Tibial nerve (tissue), 4 donors: ENCODE data around the gene AP1B1. TPM values are rescaled to one million over a fixed set of nuclear protein-coding genes. Genes with fewer than 3 reads are reported as not detected.
"Not testable (repeated sequence)": the region's sequence is repeated elsewhere in the genome, so short reads cannot be mapped to it uniquely, and the experiment has no call there.

ENCODE experiments used
- DNase-seq, 2 donors: peaks; one replicate each; pipeline ENCODE4 v3.0.0-alpha.2; 2019; ENCODE audit warnings: low spot score in 2 of 2
- H3K27ac ChIP-seq, 4 donors: fragments of 200-600 bp; sonication (generic) in 3 of 4; one replicate each; pipeline ENCODE4 v1.5.1; 2017 to 2019; ENCODE audit warnings: mild to moderate bottlenecking in 1 of 4
- H3K27me3 ChIP-seq, 2 donors: fragments of 200-600 bp; sonication (generic) in 1 of 2; one replicate each; pipeline versions ENCODE4 v1.5.1 to v1.6.0; 2017 to 2019
- H3K36me3 ChIP-seq, 3 donors: fragments of 200-600 bp; sonication (generic); one replicate each; pipeline ENCODE4 v1.5.1; 2018 to 2019
- H3K4me1 ChIP-seq, 4 donors: fragments of 200-600 bp; sonication (generic) in 3 of 4; one replicate each; pipeline ENCODE4 v1.5.1; 2017 to 2019
- H3K4me3 ChIP-seq, 4 donors: fragments of 200-600 bp; sonication (generic) in 3 of 4; one replicate each; pipeline ENCODE4 v1.5.1; 2017 to 2019; ENCODE audit warnings: mild to moderate bottlenecking in 1 of 4, moderate library complexity in 1 of 4
- H3K9me3 ChIP-seq, 4 donors: fragments of 200-600 bp; sonication (generic) in 3 of 4; one replicate each; pipeline ENCODE4 v1.5.1; 2017 to 2019
- EP300 ChIP-seq, 2 donors: sonication (generic); formaldehyde crosslinking; IDR thresholded peaks; one replicate each; pipeline ENCODE4 v1.6.1; 2017; ENCODE audit warnings: antibody characterized with exemption in 2 of 2, mild to moderate bottlenecking in 1 of 2
- POLR2A ChIP-seq, 2 donors: fragments of 450-650 bp; IDR thresholded peaks; one replicate each; pipeline ENCODE4 v1.6.1; 2017; ENCODE audit warnings: antibody characterized with exemption in 2 of 2, mild to moderate bottlenecking in 2 of 2, moderate library complexity in 2 of 2
- WGBS, 2 donors: methylation state at CpG; one replicate each; pipeline ENCODE4 v1.1.5; 2018; 5-methylcytosine and 5-hydroxymethylcytosine counted together
- total RNA-seq, 4 donors: library from RNA; depleted of rRNA; stranded (reverse); fragments of >200 nt; gene quantifications; one replicate each; pipeline ENCODE4 v1.1.0, GENCODE V29; 2016
- TF ChIP-seq, protein P1 (sequence below), 5 experiments: fragments of 200-600 bp in 3 of 5; fragments of 450-650 bp in 2 of 5; sonication (generic) in 3 of 5; IDR thresholded peaks; one replicate each; pipeline ENCODE4 v1.5.1; 2016 to 2019; ENCODE audit warnings: antibody characterized with exemption in 5 of 5, mild to moderate bottlenecking in 3 of 5, moderate library complexity in 2 of 5

AP1B1 gene
- total RNA-seq, 4 donors from 2014 or later = 51.3 to 93.3 (median 60.1) TPM

GRCh38 chr22:29408940-29409339 lies 20.6 kb upstream of the AP1B1 start:
- Histone ChIP-seq H3K9me3 (no peaks in the 10 kb centered on the region), H3K27me3 (no peaks in the 10 kb centered on the region), H3K4me1 (no peaks in the 10 kb centered on the region), H3K4me3 (no peak overlapping the region), H3K27ac (no peak overlapping the region), H3K36me3 (no peaks in the 10 kb centered on the region)
- DNase-seq = no peak
- TF ChIP-seq, protein P1, sequence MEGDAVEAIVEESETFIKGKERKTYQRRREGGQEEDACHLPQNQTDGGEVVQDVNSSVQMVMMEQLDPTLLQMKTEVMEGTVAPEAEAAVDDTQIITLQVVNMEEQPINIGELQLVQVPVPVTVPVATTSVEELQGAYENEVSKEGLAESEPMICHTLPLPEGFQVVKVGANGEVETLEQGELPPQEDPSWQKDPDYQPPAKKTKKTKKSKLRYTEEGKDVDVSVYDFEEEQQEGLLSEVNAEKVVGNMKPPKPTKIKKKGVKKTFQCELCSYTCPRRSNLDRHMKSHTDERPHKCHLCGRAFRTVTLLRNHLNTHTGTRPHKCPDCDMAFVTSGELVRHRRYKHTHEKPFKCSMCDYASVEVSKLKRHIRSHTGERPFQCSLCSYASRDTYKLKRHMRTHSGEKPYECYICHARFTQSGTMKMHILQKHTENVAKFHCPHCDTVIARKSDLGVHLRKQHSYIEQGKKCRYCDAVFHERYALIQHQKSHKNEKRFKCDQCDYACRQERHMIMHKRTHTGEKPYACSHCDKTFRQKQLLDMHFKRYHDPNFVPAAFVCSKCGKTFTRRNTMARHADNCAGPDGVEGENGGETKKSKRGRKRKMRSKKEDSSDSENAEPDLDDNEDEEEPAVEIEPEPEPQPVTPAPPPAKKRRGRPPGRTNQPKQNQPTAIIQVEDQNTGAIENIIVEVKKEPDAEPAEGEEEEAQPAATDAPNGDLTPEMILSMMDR (IDR thresholded peaks at IDR 0.05) = no peak
- TF ChIP-seq EP300 (IDR thresholded peaks at IDR 0.05) (no peak), POLR2A (IDR thresholded peaks at IDR 0.05) (no peak)
- 55 to 65% methylated on average over 6 of the region's 6 CpGs for WGBS, 2 donors

GRCh38 chr22:29401538-29401937 lies 13.2 kb upstream of the AP1B1 start:
- DNase-seq, H3K4me1 ChIP-seq, H3K27me3 ChIP-seq, H3K9me3 ChIP-seq, H3K4me3 ChIP-seq, H3K36me3 ChIP-seq, H3K27ac ChIP-seq: not testable (repeated sequence)
- WGBS, 2 donors = 78 to 79% methylated on average over 6 of the region's 6 CpGs

DNA sequence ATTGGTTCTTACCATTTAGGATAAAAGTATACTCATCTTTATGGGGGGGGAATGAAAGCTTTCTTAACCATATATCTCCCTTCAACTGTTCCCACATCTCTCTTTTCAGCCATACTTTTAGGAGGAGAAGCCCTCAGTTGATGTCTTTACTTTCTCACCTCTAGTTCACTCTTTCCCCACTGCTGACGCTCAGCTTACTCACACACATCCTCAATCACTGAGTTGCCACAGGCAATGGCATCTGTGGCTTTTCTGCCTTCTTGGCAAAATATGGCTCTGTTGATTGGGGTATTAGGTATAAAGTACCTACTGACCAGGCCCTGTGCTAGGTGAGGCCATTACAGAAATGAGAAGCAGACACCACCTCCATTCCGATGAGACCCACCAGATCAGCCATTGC lies 12.2 kb upstream of the AP1B1 start:
- Histone ChIP-seq H3K36me3 (no peaks in the 10 kb centered on the region), H3K27ac (no peak overlapping the region), H3K9me3 (no peaks in the 10 kb centered on the region), H3K4me1 (no peaks in the 10 kb centered on the region), H3K27me3 (no peaks in the 10 kb centered on the region), H3K4me3 (no peak overlapping the region)
- TF ChIP-seq, protein P1 (IDR thresholded peaks at IDR 0.05) = no peak
- TF ChIP-seq POLR2A (IDR thresholded peaks at IDR 0.05) (no peak), EP300 (IDR thresholded peaks at IDR 0.05) (no peak)
- DNase-seq = no peak
- WGBS, 2 donors = 81 to 95% methylated on average over 2 of the region's 2 CpGs

- DNase-seq = no peak
- H3K4me1 ChIP-seq = no peaks in the 10 kb centered on the region
- H3K4me3 ChIP-seq = no peak overlapping the region
- WGBS, 2 donors = 69 to 78% methylated on average over 6 of the region's 6 CpGs
- H3K36me3 ChIP-seq = no peaks in the 10 kb centered on the region
- no peaks in the 10 kb centered on the region for H3K27me3 ChIP-seq
- H3K27ac ChIP-seq = no peak overlapping the region
- TF ChIP-seq POLR2A (IDR thresholded peaks at IDR 0.05) (no peak), EP300 (IDR thresholded peaks at IDR 0.05) (no peak)
- TF ChIP-seq, protein P1 (IDR thresholded peaks at IDR 0.05) = no peak
- no peaks in the 10 kb centered on the region for H3K9me3 ChIP-seq
Measured at GRCh38 chr22:29397791-29398190, 9.4 kb upstream of the AP1B1 start.

DNA sequence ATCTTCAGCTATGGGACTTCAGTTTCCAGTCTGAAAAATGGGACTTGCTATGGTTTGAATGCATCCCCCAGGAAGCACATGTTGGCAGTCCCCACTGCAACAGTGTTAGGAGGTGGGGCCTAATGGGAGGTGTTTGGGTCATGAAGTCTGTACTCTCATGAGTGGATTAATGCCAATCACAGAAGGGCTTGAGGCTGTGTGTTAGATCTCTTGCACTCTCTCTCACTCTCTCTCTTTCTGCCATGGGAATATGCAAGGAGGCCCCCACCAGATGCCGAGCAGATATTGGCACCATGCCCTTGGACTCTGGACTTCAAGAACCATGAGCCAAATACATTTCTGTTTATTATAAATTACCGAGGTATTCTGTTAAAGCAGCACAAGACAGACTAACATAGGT lies 7.8 kb upstream of the AP1B1 start:
- DNase-seq = no peak
- WGBS, 2 donors = 38 to 53% methylated on average over 2 of the region's 2 CpGs

More for the DNA sequence above, 7.8 kb upstream of the AP1B1 start:
- Histone ChIP-seq H3K9me3 (no peaks in the 10 kb centered on the region), H3K36me3 (no peaks in the 10 kb centered on the region), H3K4me1 (no peaks in the 10 kb centered on the region), H3K4me3 (no peak overlapping the region), H3K27ac (no peak overlapping the region), H3K27me3 (no peaks in the 10 kb centered on the region)
- TF ChIP-seq, protein P1 (IDR thresholded peaks at IDR 0.05) = no peak
- TF ChIP-seq POLR2A (IDR thresholded peaks at IDR 0.05) (no peak), EP300 (IDR thresholded peaks at IDR 0.05) (no peak)
